Glutamatergic neuron (in vitro differentiated cells): Measurements from ENCODE around the gene ABCC10. TPM values are rescaled to one million over a fixed set of nuclear protein-coding genes. Genes with fewer than 3 reads are reported as not detected.

Experiments
- DNase-seq: peaks from one replicate; pipeline ENCODE4 v3.0.0; 2022
- H3K27ac Mint-ChIP-seq: one replicate; pipeline ENCODE4 v1.8.0; 2020; ENCODE audit warnings: mild to moderate bottlenecking, mixed read lengths, inconsistent platforms; ENCODE audit not compliant: unreplicated experiment
- H3K27me3 Mint-ChIP-seq: one replicate; pipeline ENCODE4 v1.8.0; 2020; ENCODE audit warnings: mild to moderate bottlenecking, moderate library complexity, mixed read lengths, inconsistent platforms; ENCODE audit not compliant: unreplicated experiment
- H3K36me3 Mint-ChIP-seq: one replicate; pipeline ENCODE4 v1.8.0; 2020; ENCODE audit warnings: mild to moderate bottlenecking, mixed read lengths, inconsistent platforms; ENCODE audit not compliant: unreplicated experiment
- H3K4me1 Mint-ChIP-seq: one replicate; pipeline ENCODE4 v1.8.0; 2020; ENCODE audit warnings: mild to moderate bottlenecking, low read depth, mixed read lengths, inconsistent platforms; ENCODE audit not compliant: unreplicated experiment
- H3K4me3 Mint-ChIP-seq: one replicate; pipeline ENCODE4 v1.8.0; 2020; ENCODE audit warnings: mild to moderate bottlenecking, mixed read lengths, inconsistent platforms; ENCODE audit not compliant: unreplicated experiment
- H3K9me3 Mint-ChIP-seq: one replicate; pipeline ENCODE4 v1.8.0; 2020; ENCODE audit warnings: mild to moderate bottlenecking, moderate library complexity, mixed read lengths, inconsistent platforms; ENCODE audit not compliant: unreplicated experiment
- CTCF ChIP-seq: fragments of 200-600 bp; sonication (generic); IDR thresholded peaks from one replicate; pipeline ENCODE4 v1.5.0; 2021; ENCODE audit not compliant: partially characterized antibody, unreplicated experiment
- total RNA-seq: library from RNA; stranded (reverse); fragmentation: NEBNext Ultra II Directional; extraction: Animal tissue kit (Norgen Biotek cat#: 25700); gene quantifications from one replicate; pipeline ENCODE4 v1.2.1, GENCODE V29; 2021; ENCODE audit not compliant: unreplicated experiment

Gene ABCC10
- total RNA-seq, 1 donor from 2014 or later = 94.8 TPM

- H3K36me3 Mint-ChIP-seq = peaks cover 5% of the 10 kb centered on the region
- H3K27ac Mint-ChIP-seq = no peak overlapping the region
- no peak for TF ChIP-seq CTCF
- peaks cover 3% of the 10 kb centered on the region for H3K27me3 Mint-ChIP-seq
- no peak for DNase-seq
- H3K4me1 Mint-ChIP-seq = no peaks in the 10 kb centered on the region
- no peak overlapping the region for H3K4me3 Mint-ChIP-seq
- no peaks in the 10 kb centered on the region for H3K9me3 Mint-ChIP-seq
Measured at GRCh38 chr6:43434001-43434840, 6.9 kb downstream of the ABCC10 start.

GRCh38 chr6:43434943-43435342 lies 7.6 kb downstream of the ABCC10 start:
- Mint-ChIP-seq H3K36me3 (peaks cover 5% of the 10 kb centered on the region), H3K4me1 (no peaks in the 10 kb centered on the region), H3K27ac (no peak overlapping the region), H3K27me3 (peaks cover 3% of the 10 kb centered on the region), H3K9me3 (no peaks in the 10 kb centered on the region), H3K4me3 (no peak overlapping the region)
- DNase-seq = no peak
- no peak for TF ChIP-seq CTCF

- H3K36me3 Mint-ChIP-seq = peaks cover 5% of the 10 kb centered on the region
- no peak for DNase-seq
- no peak overlapping the region for H3K27ac Mint-ChIP-seq
- no peaks in the 10 kb centered on the region for H3K4me1 Mint-ChIP-seq
- no peak for TF ChIP-seq CTCF
- H3K4me3 Mint-ChIP-seq = no peak overlapping the region
- H3K27me3 Mint-ChIP-seq = peaks cover 3% of the 10 kb centered on the region
- H3K9me3 Mint-ChIP-seq = no peaks in the 10 kb centered on the region
Measured at GRCh38 chr6:43435682-43436437, 8.5 kb downstream of the ABCC10 start.

GRCh38 chr6:43436577-43437282 lies 9.4 kb downstream of the ABCC10 start:
- H3K27ac Mint-ChIP-seq = peak overlapping the region; percentile 48
- peaks cover 2% of the 10 kb centered on the region for H3K36me3 Mint-ChIP-seq
- H3K4me1 Mint-ChIP-seq = no peaks in the 10 kb centered on the region
- peaks cover 2% of the 10 kb centered on the region for H3K27me3 Mint-ChIP-seq
- H3K4me3 Mint-ChIP-seq = no peak overlapping the region
- TF ChIP-seq CTCF = no peak
- no peak for DNase-seq
- no peaks in the 10 kb centered on the region for H3K9me3 Mint-ChIP-seq
